ENCODE data around the gene ZNF19.

- no peak for TF ChIP-seq CTCF (IDR thresholded peaks at IDR 0.05)
- TF ChIP-seq POLR2A (IDR thresholded peaks at IDR 0.05) = no peak
These were observed 12.5 kb downstream of the ZNF19 start for GRCh38 chr16:71476457-71477124.

Measured in body of pancreas (tissue), 4 donors.